GM18907 (cell line): Measurements from ENCODE around the gene ADSS2.

Source experiments
- ATAC-seq: cut with Tn5 transposase; IDR thresholded peaks from one replicate; pipeline ENCODE4 v1.9.1; 2021; ENCODE audit warnings: mild to moderate bottlenecking, moderate library complexity; ENCODE audit not compliant: unreplicated experiment

Gene ADSS2

DNA sequence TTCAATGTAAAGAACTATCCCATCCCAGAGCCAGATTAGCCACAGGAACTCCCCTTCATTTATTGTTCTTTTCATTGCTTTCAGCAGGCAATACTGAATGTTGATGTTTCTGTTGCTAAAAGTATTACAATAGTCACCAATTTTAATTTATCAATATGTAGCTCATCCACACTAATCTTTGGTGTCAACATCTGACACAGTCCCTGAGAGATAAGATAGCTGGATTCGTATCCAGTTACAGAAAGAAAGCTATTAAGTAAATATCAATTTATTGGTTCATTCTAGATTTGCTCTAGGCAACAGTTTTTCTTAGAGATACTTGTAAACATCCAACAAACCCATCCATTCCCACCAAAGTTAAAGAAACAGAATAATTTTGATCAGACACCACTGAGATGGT is 4.7 kb downstream of the ADSS2 start:
- no peak for ATAC-seq

DNA sequence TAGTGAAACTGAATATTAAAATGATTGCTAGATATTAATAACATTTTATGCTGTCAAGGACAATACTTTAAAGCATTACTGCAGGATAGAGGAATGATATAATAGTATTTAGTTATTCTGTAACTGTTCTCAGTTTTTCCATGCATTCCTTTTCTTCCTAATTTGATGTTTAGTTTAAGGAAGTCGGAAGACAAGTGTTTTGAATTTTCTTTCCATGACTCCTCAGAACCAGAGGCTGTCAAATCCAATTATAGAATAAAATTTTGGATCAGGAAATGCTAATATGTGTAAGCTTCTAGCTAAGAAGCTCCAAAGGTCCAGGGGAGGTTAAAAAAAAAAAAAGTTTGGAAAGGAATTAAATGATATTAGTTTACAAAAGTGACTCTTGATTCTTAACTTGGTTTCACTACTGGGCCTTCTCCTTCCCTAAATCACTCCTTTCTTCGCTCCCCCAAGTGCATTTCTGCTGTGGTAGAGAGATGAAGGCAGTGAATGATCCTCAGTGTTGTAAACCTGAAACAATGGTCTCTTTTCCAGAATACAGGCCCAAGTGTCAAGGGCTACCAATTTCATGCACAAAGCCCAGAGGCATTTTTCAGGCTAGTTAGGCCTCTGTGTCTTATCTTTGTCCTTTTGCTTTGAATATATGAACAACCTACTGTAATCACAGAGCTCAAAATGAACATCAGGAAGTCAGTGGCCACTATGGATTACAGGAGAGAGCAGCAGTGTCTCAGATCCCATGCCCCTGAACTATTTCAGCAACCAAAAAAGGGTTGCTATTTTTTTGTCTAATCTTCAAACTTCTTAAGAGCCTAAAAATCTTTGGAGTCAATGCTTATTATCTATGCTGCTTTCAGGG is 6.2 kb downstream of the ADSS2 start:
- no peak for ATAC-seq

DNA sequence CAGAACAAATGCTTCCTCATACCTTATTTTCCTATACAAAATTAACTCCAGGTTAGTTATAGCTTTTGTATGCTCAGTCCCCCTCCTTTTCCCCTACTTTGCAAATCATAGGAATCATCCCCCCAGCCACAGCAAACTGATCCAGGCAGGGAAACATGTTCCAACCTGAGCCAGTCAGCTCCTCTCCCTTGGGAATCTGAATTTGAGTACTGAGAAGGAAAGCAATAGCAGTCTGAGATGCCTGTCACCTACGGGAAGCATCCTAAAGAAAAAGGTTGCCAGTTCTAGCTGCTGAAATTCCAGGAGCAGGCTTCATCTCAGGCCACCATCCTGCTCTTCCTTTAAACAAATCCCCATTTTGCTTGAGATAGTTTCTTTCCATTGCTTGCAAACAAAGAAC is 6.9 kb downstream of the ADSS2 start:
- ATAC-seq: no peak

DNA sequence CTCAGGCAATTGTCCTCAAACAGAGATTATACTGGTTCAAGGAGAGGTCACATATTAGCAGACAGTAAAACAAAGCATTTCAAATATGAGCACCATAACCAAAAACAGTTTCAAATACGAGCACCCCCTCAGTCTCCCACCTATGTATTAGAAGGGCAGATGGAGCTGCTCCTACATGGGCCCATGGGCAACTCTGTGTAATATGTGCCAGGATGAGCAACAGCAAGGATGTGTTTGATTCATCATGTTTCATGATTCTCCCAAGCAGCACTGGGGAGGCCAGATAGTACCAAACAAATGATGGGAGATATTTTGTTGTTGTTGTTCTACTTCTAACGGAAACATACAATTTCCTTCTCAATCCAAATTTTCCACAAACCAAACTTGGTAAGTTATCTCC is 8.9 kb downstream of the ADSS2 start:
- no peak for ATAC-seq

DNA sequence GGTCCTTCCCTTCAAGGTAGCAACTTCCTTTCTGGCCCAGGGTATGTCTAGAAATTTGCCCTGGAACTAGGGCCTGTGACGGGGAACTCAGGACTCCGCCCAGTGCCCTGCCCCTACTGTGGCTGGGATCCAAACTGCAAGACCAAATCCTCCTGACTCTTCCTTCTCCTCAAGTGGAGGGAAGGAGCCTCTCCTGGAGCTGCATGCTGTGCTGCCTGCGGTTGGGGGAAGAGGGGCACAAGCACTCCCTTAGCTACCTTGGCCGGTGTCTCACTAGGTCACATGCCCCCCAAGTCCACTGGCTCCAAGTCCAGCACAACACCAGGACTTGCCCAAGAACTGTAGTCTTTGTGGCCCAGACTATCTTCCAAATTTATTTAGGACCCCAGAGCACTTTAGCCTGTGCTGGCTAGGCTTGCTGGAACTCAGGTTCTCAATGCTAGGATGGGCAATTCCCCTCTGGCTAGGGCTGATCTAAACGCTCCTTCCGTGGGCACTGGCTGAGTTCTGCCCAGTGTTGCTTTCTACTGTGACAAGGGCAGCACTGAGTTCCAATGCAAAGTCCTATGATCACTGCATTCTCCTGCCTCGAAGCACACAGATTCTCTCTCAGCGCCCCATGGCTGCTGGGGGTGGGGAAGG is 12.2 kb downstream of the ADSS2 start:
- ATAC-seq: no peak

DNA sequence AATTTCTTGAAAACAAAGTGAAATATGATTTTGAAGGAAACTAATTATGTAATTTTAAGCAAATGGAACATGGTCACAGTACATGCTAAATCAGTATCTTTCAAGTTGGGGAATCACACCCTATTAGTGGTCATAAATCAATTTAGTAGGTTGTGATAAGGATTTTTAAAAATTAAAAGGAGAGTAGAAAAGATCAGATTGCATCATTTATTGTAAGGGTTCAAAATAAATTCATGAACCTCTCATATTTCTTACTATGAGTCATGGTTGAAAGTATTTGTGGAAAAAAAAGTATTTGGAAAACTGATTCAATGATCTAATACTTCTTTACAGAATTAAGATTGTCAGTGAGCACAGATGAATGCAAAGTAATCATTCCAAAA is 14.6 kb downstream of the ADSS2 start:
- no peak for ATAC-seq

DNA sequence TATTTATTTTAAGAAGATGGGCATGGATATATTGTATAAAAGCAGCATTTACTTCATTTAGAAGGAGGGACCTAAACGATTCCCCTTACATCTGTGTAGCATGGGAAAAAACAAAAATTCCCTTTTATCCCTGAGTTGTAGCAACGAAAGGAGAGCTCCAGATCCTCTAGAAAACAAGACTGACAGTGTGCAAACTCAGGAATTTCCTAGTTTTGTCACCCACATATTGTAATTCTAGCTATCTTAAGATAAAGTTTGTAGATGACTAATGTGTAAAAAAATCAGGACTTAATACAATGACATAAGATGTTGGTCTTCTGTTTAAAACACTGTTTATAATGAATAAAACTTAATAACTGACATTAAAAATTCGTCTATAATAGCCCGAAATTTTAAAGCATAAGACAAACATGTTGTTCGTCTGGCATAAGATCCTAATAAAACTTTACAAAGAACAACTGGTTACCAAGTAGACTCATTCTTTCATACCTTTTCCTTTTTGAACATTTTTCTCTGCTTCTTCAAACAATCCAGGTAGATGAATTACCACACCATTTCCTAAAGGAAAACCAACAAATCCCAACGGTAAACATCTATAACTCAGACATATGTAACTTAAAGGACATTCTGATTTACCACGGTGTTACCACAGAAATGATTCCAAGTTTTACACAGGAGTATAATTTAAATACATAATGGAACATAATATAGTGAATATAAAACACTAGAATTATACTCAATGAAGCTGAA is 15.2 kb downstream of the ADSS2 start:
- no peak for ATAC-seq

DNA sequence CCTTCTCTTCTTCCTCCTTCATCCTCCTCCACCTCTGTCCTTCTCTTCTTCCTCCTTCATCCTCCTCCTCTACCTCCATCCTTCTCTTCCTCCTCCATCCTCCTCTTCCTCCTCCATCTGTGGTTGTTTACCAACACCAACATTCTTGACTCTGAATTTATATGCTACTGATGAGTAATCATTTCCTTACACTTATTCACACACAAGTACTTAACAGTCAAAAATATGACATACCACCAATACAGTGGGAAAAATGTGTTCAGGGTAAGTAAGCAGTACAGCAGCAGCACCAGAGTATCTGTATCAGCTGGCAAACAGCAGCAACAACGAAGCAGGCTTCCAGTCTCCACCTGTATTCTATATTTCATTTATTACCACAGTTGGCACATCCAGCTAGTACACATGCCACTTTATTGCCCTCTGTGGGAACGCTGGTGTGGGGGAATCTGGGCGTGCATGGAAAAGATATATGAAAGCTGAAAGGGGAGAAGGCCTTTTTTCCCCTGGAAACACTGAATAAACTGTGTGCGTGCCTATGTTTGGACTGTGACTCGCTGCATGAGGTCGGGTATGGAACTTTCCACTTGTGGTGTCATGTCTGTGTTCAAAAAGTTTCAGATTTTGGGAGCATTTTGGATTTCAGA is 16.0 kb downstream of the ADSS2 start:
- no peak for ATAC-seq

DNA sequence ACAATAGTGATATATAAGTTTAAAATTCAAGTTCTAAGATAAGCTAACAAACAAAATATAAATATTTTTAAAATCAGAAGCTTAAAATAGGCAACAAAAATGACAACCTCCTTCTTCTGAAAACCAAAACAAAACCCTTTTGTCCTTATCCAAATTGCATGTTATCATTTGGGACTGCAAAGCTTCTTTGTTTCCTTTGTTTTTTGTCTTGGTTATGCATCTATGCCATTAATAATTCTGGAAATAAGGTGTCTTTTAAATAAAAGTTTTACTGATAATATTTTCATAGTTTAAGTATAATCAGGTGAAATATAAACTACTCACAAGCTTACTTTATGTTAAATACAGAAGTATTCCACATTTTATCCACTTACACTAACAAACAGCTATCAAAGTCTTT is 20.5 kb downstream of the ADSS2 start:
- ATAC-seq: no peak

DNA sequence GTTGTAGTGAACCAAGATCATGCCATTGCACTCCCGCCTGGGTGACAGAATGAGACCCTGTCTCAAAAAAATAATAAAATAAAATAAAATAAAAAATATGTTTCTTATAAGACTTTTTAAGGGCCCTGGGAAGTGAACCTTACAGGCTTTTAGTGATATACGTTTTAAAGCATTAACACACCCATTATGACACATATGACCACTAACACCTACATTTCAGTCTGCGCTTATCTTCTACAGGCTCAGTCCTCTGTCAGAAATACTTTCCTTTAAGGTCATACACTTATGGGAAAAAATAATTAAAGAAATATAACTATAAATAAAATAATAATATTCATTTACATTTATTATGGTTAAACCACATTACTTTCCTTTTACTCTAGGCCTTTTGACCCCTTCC is 21.9 kb downstream of the ADSS2 start:
- no peak for ATAC-seq

DNA sequence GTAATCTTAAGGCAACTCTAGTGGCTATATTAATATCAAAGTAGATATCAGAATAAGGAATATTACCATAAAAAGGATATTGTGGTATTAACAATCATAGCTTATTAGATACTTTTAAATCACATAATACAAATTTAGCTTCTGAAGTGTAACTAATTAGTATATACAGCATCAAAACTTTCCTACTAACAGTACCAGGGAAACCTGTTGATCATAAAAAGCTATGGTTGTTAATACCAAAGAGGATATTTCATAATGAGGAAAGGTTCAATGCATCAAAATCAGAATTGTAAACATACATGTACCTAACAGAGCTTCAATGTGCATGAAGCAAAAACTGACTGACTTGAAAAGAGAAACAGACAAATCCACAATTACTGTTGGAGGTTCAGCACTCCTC is 24.1 kb downstream of the ADSS2 start:
- ATAC-seq: no peak

DNA sequence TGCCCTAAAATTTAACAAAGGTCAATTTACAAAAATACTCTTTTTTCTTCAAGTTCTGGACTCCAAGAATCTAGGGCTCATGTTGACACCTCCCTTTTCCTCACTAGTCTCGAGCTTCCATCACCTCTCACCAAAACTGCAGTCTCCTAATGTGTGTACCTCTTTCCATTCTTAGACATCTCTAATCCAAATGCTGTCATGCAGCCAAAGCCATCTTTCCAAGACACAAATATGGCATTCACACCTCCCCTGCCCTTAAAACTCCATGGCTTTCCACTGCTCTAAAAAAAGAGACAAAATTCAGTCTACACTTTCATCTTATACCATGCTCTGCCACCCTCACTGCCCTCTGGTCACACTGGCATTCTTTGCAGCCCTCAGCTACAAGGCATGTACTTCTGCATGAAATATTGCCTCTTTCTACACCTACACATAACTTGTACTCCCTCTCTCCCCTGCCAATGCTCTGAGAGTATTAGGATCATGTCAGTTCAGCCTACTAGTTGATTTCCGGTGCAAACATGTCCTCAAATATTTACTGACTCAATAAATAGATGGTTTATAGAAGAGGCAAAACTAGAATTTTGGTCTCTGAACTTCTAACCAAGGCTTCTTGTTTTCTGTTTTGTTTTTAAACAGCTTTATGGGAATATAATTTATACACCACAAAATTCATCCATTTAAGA is 26.9 kb downstream of the ADSS2 start:
- ATAC-seq: no peak

DNA sequence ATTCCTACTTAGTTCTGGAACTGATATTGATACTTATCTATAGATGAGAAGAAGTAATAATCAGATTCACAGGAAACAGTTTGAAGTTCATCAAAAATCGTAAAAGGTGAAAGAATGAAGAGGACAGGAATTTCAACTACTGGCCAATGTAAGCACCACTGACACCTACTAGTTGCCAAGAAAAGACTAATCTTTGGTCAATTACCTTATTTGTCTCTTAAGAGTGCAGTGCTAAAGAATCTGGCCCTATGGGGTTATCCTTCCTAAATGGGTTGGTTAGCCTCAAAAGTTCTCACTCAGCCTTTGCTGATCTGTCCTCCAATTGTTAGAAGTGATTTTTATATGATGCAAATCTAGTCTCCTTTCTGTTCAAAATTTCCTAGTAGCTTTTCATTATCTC is 29.5 kb downstream of the ADSS2 start:
- ATAC-seq: no peak

DNA sequence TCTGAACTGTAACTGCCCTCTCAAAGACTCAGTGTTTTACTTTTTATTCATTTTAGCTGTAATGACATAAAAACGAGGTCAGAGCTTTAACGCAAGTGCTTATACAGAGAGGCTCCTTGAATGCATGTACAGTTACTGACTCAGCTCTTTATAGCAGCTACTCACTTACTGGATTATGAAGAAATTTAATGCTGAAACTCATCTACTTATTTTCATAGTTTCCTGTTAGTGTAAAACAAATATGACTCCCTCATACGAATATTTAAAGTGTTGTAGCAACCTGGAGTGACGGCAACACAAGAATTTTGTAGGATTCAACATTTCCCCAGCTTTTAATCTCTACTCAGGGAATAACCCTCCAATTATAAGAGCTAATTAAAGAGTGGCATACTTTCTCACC is 32.7 kb downstream of the ADSS2 start:
- ATAC-seq: no peak

DNA sequence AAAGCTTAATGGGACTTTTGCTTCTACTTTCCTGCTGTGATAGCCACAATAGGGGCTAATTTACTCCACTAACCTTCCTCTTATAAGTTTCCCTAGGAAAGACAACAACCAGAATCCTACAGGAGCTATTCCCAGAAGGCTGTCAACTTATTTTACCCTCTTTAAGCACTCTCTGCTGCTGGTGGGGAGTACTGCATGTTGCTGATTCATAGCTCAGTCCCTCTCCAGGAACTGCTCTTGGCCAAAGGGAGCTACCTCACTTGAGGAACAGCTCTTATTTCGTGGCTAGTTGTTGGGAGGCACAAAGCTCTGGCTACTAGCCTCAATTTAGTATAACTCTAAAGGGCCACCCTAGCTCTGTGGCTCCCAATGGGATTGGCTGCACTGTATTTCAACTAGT is 37.2 kb downstream of the ADSS2 start:
- no peak for ATAC-seq

DNA sequence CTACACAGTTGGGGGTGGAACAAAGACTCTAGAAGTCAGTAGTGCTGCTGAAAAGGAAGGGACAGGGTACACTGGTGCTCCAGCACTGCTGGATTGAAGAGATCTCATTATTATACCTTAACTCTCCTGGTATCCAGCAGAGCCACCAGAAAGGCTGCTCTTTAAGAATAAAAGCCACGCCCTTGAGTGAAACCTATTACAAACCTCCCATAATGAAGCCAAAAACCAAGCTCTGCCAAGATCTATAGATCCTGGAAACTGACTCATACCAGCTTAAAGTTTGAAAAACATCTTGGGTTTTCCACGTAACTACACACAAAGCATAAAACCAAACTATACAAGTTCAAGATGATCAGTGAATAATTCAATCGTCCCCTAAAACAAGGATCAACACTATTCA is 38.0 kb downstream of the ADSS2 start:
- no peak for ATAC-seq

DNA sequence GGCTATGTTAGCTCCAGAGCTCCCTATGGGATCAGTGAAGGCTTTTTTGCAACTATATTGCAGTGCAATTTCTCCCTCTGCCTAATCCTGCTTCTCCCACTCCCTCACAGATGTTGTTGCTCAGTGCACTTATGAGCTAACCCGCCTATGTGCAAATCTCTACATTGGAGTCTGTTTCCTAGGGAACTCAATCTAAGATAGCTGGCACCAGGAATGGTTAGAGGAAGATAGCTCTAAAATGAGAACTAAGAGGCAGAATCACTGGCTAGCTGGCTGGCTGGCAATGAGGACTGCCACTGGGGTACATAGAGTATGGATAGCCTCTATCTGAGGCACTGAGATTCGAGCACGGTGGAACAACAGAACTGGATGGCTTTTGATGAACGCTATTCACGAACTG is 39.5 kb downstream of the ADSS2 start:
- no peak for ATAC-seq

DNA sequence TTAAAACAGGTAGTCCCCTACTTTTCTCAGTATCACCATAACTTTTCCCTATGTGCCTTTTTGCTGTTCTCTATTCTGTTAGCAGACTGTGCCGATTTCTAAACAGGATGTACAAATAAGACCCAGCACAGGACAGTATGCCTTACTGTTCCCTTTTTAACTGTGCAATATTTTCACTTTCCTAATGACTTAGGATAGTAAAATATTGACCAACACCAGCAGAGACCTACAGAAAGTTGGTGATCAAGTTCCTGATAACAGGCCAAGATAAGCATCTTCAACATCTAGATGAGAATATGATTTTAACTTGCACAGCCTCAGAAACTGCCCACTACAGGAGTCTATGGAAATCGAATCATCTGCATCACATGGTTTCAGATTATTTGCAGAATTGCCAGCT is 42.0 kb downstream of the ADSS2 start:
- peak; percentile 95 for ATAC-seq

DNA sequence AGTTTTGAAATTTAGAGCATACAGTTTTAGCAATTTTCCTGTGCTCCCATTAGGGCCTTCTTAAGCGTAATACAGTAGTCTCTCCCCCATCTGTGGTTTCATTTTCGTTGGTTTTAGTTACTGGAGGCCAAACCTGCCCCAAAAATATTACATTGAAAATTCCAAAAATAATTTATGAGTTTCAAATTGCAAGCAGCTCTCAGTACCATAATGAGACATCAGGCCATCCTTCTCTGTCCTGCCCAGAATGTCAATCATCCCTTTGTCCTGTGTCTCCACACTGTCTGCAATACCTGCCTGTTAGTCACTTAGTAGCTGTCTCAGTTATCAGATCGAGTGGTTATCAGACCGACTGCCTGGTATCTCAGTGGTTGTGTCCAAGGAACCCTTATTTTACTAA is 45.4 kb downstream of the ADSS2 start:
- ATAC-seq: peak; percentile 80

DNA sequence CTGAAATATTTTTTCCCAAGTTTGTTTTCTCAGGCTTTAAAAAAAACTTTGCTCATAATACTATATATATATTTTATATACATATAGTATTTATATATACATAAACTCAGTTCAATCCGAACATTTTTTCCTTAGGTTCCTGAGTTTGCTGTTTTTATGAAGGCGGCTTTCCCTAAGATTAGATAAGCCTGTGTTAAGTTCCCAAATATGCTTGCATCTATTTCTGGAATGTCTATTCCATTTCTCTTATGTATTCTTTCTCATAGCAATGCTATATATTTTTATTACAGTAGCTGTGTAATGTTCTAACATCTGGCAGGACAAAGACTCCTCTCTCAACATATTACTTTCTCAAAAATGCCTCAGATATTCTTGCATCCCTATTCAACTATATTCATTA is 45.9 kb downstream of the ADSS2 start:
- ATAC-seq: no peak

DNA sequence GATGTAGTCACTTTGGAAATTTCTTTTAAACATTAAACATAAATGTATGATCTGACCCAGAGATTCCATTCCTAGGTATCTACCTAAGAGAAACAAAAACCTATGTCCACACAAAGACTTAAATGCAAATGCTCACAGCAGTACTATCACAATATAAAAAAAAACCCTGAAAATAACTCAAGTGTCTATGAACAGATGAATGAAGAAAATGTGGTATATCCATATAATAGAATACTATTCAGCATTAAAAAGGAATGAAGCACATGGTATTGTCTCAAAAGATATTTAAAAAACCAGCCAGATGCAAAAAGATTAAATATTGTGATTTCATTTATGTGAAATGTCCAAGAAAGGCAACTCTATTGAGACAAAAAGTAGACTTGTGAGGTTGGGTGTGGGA is 48.3 kb downstream of the ADSS2 start:
- no peak for ATAC-seq
